Stimulated activated naive CD8-positive, alpha-beta T cell treated with anti-CD3 and anti-CD28 coated beads, Interleukin-15, Interleukin-2, amounts not matched to agents 100 ng/mL and 50 ng/mL, for 24 hours (primary cell): ENCODE measurements around the gene RALGPS1.
A peak's percentile ranks its signal among the peaks of the same experiment; 100 is the strongest.

ENCODE experiments used
- H3K27ac Mint-ChIP-seq: one replicate; pipeline ENCODE4 v1.8.0; 2021; ENCODE audit warnings: mild to moderate bottlenecking, mixed read lengths
- H3K27me3 Mint-ChIP-seq: one replicate; pipeline ENCODE4 v1.8.0; 2021; ENCODE audit warnings: mixed read lengths
- H3K36me3 Mint-ChIP-seq: one replicate; pipeline ENCODE4 v1.8.0; 2021; ENCODE audit warnings: low read depth, mixed read lengths
- H3K4me1 Mint-ChIP-seq: one replicate; pipeline ENCODE4 v1.8.0; 2021; ENCODE audit warnings: low read depth, mixed read lengths
- H3K4me3 Mint-ChIP-seq: one replicate; pipeline ENCODE4 v1.8.0; 2021; ENCODE audit warnings: mild to moderate bottlenecking, mixed read lengths
- H3K9me3 Mint-ChIP-seq: one replicate; pipeline ENCODE4 v1.8.0; 2021; ENCODE audit warnings: mixed read lengths

Gene RALGPS1

DNA sequence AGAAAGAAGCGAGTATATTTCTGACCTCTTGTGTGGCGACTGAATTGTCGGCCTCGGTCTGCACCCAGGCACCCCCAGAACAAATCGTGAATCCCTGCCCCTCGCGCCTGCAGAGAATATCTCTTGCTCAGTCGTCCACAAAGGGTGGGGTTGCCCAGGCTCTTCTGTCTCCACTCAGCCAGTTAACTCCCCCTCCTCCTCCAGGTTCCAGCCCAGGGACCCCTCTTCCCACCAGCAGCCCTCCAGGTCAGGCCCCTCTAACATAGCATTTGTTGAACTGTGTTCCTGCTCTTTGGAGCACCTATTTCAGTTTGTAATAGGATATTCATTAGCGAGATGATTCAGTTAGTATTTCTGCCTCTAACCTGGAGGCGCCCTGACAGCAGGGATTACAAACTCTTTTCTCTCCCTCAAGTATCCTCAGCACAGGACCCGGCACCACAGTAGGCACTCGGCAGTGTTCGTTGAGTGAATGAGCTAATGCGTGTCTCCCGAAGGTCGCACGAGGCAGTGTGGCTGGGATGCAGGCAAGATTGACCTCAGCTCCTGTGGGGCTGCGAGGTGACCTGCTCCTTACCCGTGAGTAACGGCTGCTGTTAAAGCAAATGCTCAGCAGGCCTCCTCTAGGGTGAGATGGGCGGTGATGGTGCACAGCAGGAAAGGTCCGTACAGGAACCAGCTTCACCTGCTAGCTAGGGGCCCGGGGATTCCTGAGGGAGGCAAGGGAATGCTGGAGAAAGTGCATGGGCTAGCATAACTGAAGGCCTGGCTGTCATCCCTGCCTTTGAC lies 28.4 kb upstream of the RALGPS1 start:
- peaks cover 13% of the 10 kb centered on the region for H3K36me3 Mint-ChIP-seq
- H3K4me3 Mint-ChIP-seq: no peak overlapping the region
- H3K4me1 Mint-ChIP-seq: no peaks in the 10 kb centered on the region
- no peaks in the 10 kb centered on the region for H3K27me3 Mint-ChIP-seq
- no peaks in the 10 kb centered on the region for H3K9me3 Mint-ChIP-seq
- H3K27ac Mint-ChIP-seq: no peak overlapping the region

GRCh38 chr9:126886897-126887296 lies 27.7 kb upstream of the RALGPS1 start:
- no peak overlapping the region for H3K4me3 Mint-ChIP-seq
- H3K36me3 Mint-ChIP-seq: peaks cover 8% of the 10 kb centered on the region
- no peaks in the 10 kb centered on the region for H3K27me3 Mint-ChIP-seq
- H3K9me3 Mint-ChIP-seq: no peaks in the 10 kb centered on the region
- no peak overlapping the region for H3K27ac Mint-ChIP-seq
- no peaks in the 10 kb centered on the region for H3K4me1 Mint-ChIP-seq

GRCh38 chr9:126891676-126892075 lies 22.9 kb upstream of the RALGPS1 start:
- Mint-ChIP-seq H3K4me1 (peaks cover 5% of the 10 kb centered on the region), H3K4me3 (no peak overlapping the region), H3K27me3 (no peaks in the 10 kb centered on the region), H3K9me3 (no peaks in the 10 kb centered on the region), H3K36me3 (no peaks in the 10 kb centered on the region), H3K27ac (no peak overlapping the region)

DNA sequence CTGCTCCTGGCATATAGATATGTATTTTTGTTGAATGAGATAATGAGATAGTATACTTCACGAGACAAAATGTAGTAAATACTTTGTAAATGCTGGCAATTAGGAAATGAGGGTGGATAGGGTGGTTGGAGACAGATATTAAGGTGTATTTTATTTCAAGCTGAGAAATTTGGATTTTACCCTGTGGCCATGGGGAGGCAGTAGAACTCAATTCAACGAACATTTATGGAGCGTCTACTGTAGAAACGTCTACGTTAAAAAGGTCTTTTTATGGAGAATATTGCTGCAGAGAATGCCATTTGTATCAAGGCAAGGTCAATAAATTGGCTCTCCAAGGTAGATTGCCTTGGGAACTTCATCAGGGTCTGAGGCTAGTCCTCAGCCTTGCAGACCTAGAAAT lies 21.5 kb upstream of the RALGPS1 start:
- H3K27ac Mint-ChIP-seq: no peak overlapping the region
- peaks cover 5% of the 10 kb centered on the region for H3K4me1 Mint-ChIP-seq
- no peaks in the 10 kb centered on the region for H3K9me3 Mint-ChIP-seq
- no peaks in the 10 kb centered on the region for H3K36me3 Mint-ChIP-seq
- H3K4me3 Mint-ChIP-seq: no peak overlapping the region
- peaks cover 7% of the 10 kb centered on the region for H3K27me3 Mint-ChIP-seq

DNA sequence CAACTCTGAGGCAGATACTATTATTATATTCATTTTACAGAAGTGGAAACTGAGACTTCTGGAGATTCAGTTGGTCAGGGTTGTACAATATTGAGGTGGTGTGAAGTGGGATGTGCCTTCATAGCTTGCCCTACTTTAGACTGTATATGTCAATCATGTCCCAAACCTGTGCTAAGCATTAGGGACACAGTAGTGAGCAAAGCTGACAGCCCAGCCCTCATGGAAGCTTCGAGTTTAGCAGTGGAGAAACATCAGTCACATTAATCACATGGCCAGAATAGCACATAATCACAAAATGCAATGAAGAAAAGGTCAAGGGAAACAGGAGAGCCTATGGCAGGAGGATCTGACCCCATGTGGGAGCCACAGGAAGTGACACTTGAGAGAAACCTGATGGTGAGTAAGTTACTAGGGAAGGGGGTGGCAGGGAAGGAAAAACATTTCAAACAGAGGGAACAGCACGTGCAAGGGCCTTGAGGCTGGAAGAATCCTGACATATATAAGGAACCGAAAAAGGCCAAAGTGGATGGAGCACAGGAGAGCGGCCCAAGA lies 20.5 kb upstream of the RALGPS1 start:
- Mint-ChIP-seq H3K9me3 (no peaks in the 10 kb centered on the region), H3K27ac (no peak overlapping the region), H3K4me1 (peaks cover 5% of the 10 kb centered on the region), H3K4me3 (no peak overlapping the region), H3K27me3 (peaks cover 7% of the 10 kb centered on the region), H3K36me3 (no peaks in the 10 kb centered on the region)

- H3K27me3 Mint-ChIP-seq: peaks cover 9% of the 10 kb centered on the region
- H3K27ac Mint-ChIP-seq: no peak overlapping the region
- H3K4me1 Mint-ChIP-seq: no peaks in the 10 kb centered on the region
- H3K36me3 Mint-ChIP-seq: no peaks in the 10 kb centered on the region
- H3K9me3 Mint-ChIP-seq: peaks cover 9% of the 10 kb centered on the region
- H3K4me3 Mint-ChIP-seq: no peak overlapping the region
Measured at GRCh38 chr9:126902210-126902609, 12.4 kb upstream of the RALGPS1 start.

- Mint-ChIP-seq H3K4me3 (no peak overlapping the region), H3K9me3 (peaks cover 9% of the 10 kb centered on the region), H3K36me3 (no peaks in the 10 kb centered on the region), H3K4me1 (no peaks in the 10 kb centered on the region), H3K27me3 (peaks cover 8% of the 10 kb centered on the region), H3K27ac (no peak overlapping the region)
Measured at GRCh38 chr9:126904586-126904985, 10.0 kb upstream of the RALGPS1 start.

DNA sequence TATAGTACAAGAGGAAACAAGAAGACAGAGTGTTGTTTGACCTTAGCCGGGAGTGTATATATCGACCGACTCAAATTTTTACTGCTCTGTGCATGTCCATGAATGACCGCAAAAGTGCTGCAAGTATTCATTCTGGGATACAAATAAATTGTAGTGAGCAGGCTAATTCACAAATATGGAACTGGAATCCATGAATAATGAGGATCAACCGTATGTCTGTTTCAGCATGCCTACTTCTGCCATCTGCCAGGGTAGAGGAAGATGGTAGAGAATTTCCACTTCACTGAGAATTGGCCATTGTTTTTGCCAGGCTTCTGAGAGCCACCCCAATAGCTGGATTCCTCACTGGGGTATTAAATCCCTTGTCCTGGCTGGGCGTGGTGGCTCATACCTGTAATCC lies 8.5 kb upstream of the RALGPS1 start:
- Mint-ChIP-seq H3K4me1 (no peaks in the 10 kb centered on the region), H3K4me3 (no peak overlapping the region), H3K27me3 (peaks cover 10% of the 10 kb centered on the region), H3K27ac (no peak overlapping the region), H3K36me3 (no peaks in the 10 kb centered on the region), H3K9me3 (peaks cover 7% of the 10 kb centered on the region)

- no peaks in the 10 kb centered on the region for H3K4me1 Mint-ChIP-seq
- H3K4me3 Mint-ChIP-seq: no peak overlapping the region
- no peaks in the 10 kb centered on the region for H3K36me3 Mint-ChIP-seq
- H3K9me3 Mint-ChIP-seq: peaks cover 3% of the 10 kb centered on the region
- H3K27me3 Mint-ChIP-seq: peaks cover 15% of the 10 kb centered on the region
- H3K27ac Mint-ChIP-seq: no peak overlapping the region
Measured at GRCh38 chr9:126907058-126907457, 7.5 kb upstream of the RALGPS1 start.

DNA sequence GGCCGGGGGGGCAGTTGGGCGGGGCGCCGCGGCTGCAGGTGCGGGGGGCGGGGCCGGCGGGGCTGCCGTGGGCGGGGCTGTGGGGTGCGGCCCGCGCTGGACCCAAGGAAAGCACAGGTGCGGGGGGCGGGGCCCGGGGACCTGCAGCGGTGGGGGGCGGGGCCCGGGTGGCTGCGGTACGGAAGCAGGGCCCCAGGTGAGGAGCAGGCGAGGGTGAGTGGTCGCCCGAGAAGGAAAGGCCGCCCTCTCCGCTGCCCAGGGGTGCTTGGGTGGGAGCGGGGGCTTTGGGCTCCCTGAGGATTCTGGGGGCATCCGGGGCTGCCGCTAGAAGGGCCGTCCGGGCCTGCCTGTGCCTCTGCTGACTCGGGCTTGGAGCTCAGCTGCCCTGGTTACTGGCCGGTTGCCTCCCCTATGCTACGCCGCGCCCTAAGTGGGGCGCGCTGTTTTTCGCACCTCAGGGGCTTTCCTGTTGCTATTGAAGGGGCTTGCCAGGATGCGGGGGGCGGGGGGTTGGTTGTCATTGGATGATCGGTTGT lies 767 bp downstream of the RALGPS1 start:
- no peaks in the 10 kb centered on the region for H3K36me3 Mint-ChIP-seq
- H3K9me3 Mint-ChIP-seq: peaks cover 6% of the 10 kb centered on the region
- H3K27me3 Mint-ChIP-seq: peaks cover 21% of the 10 kb centered on the region
- peaks cover 4% of the 10 kb centered on the region for H3K4me1 Mint-ChIP-seq
- H3K27ac Mint-ChIP-seq: no peak overlapping the region
- H3K4me3 Mint-ChIP-seq: peak overlapping the region; percentile 36

- H3K36me3 Mint-ChIP-seq: no peaks in the 10 kb centered on the region
- no peak overlapping the region for H3K27ac Mint-ChIP-seq
Measured at GRCh38 chr9:126915846-126916543, 1.4 kb downstream of the RALGPS1 start.

GRCh38 chr9:126916909-126917308 lies 2.3 kb downstream of the RALGPS1 start:
- peaks cover 4% of the 10 kb centered on the region for H3K4me1 Mint-ChIP-seq
- H3K27me3 Mint-ChIP-seq: peaks cover 16% of the 10 kb centered on the region
- H3K9me3 Mint-ChIP-seq: peaks cover 4% of the 10 kb centered on the region
- H3K36me3 Mint-ChIP-seq: no peaks in the 10 kb centered on the region
- H3K4me3 Mint-ChIP-seq: no peak overlapping the region
- no peak overlapping the region for H3K27ac Mint-ChIP-seq

More at GRCh38 chr9:126915846-126916543, 1.4 kb downstream of the RALGPS1 start:
- H3K4me3 Mint-ChIP-seq: peak overlapping the region; percentile 36
- H3K9me3 Mint-ChIP-seq: peaks cover 6% of the 10 kb centered on the region
- peaks cover 4% of the 10 kb centered on the region for H3K4me1 Mint-ChIP-seq
- peaks cover 21% of the 10 kb centered on the region for H3K27me3 Mint-ChIP-seq

- no peaks in the 10 kb centered on the region for H3K36me3 Mint-ChIP-seq
- no peak overlapping the region for H3K27ac Mint-ChIP-seq
- no peak overlapping the region for H3K4me3 Mint-ChIP-seq
- no peaks in the 10 kb centered on the region for H3K27me3 Mint-ChIP-seq
- peaks cover 4% of the 10 kb centered on the region for H3K4me1 Mint-ChIP-seq
- no peaks in the 10 kb centered on the region for H3K9me3 Mint-ChIP-seq
Measured at GRCh38 chr9:126919193-126919592, 4.6 kb downstream of the RALGPS1 start.

DNA sequence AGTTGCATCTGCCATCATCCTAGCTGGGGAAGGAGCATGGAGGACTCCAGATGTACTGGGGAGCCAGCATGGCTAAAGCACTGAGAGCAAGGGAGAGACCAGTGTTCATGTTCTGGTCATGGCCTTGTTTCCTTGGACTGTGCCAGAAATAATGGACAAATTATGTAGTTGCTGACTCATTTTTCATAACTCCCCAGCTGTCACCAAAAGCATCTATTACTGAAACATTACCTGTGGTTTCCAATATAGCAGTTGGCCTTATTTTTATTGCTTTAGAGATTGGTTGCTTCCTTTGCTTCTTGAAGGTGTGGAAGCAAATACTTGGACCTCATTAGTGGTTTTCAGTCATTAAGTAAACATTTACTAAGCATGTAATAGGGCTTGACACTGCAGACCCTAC lies 11.3 kb downstream of the RALGPS1 start:
- H3K4me1 Mint-ChIP-seq: no peaks in the 10 kb centered on the region
- H3K9me3 Mint-ChIP-seq: no peaks in the 10 kb centered on the region
- no peak overlapping the region for H3K27ac Mint-ChIP-seq
- H3K4me3 Mint-ChIP-seq: no peak overlapping the region
- no peaks in the 10 kb centered on the region for H3K36me3 Mint-ChIP-seq
- H3K27me3 Mint-ChIP-seq: no peaks in the 10 kb centered on the region

- H3K4me1 Mint-ChIP-seq: no peaks in the 10 kb centered on the region
- no peaks in the 10 kb centered on the region for H3K9me3 Mint-ChIP-seq
- no peaks in the 10 kb centered on the region for H3K27me3 Mint-ChIP-seq
- no peak overlapping the region for H3K4me3 Mint-ChIP-seq
- H3K27ac Mint-ChIP-seq: no peak overlapping the region
- no peaks in the 10 kb centered on the region for H3K36me3 Mint-ChIP-seq
Measured at GRCh38 chr9:126926364-126926763, 11.8 kb downstream of the RALGPS1 start.
